Neural progenitor cell (in vitro differentiated cells): ENCODE data around the gene PRR33. TPM values are rescaled to one million over a fixed set of nuclear protein-coding genes. Genes with fewer than 3 reads are reported as not detected.

Experiments used
- DNase-seq: peaks from one replicate; pipeline ENCODE4 v3.0.0-alpha.2; 2016; ENCODE audit warnings: low spot score
- H2AFZ ChIP-seq: fragments of 200-600 bp; sonication (generic); replicated peaks from 2 replicates; pipeline ENCODE4 v1.6.1; 2016; ENCODE audit warnings: antibody characterized with exemption
- H3F3A ChIP-seq: fragments of 200-600 bp; sonication (generic); 2 replicates; pipeline ENCODE4 v1.6.1; 2016; ENCODE audit warnings: antibody characterized with exemption, low read depth
- H3K27ac ChIP-seq: fragments of 200-600 bp; sonication (generic); 2 replicates; pipeline ENCODE4 v1.5.1; 2016; ENCODE audit warnings: mild to moderate bottlenecking
- H3K27me3 ChIP-seq: fragments of 200-600 bp; sonication (generic); 2 replicates; pipeline ENCODE4 v1.6.1; 2016; ENCODE audit warnings: mild to moderate bottlenecking, moderate library complexity
- H3K36me3 ChIP-seq: fragments of 200-600 bp; sonication (generic); 2 replicates; pipeline ENCODE4 v1.5.1; 2016
- H3K4me1 ChIP-seq: fragments of 200-600 bp; sonication (generic); 2 replicates; pipeline ENCODE4 v1.6.1; 2016; ENCODE audit warnings: mixed run types
- H3K4me2 ChIP-seq: fragments of 200-600 bp; sonication (generic); 2 replicates; pipeline ENCODE4 v1.6.1; 2016
- H3K4me3 ChIP-seq: fragments of 200-600 bp; sonication (generic); 2 replicates; pipeline ENCODE4 v1.5.1; 2016
- H3K79me2 ChIP-seq: fragments of 200-600 bp; sonication (generic); 2 replicates; pipeline ENCODE4 v1.6.1; 2016; ENCODE audit warnings: low read depth
- H3K9ac ChIP-seq: fragments of 200-600 bp; sonication (generic); 2 replicates; pipeline ENCODE4 v1.6.1; 2016
- H3K9me3 ChIP-seq: fragments of 200-600 bp; sonication (generic); 2 replicates; pipeline ENCODE4 v1.5.1; 2016; ENCODE audit warnings: low read depth
- H4K20me1 ChIP-seq: fragments of 200-600 bp; sonication (generic); 2 replicates; pipeline ENCODE4 v1.6.1; 2016; ENCODE audit warnings: low read depth
- H3K27ac Mint-ChIP-seq: 3 replicates; pipeline ENCODE4 v1.8.0; 2021; ENCODE audit warnings: mixed read lengths
- H3K27me3 Mint-ChIP-seq: 2 replicates; pipeline ENCODE4 v1.8.0; 2022; ENCODE audit warnings: low read depth, mild to moderate bottlenecking, inconsistent platforms, moderate library complexity, mixed read lengths; ENCODE audit not compliant: insufficient read depth
- H3K36me3 Mint-ChIP-seq: 3 replicates; pipeline ENCODE4 v1.8.0; 2021; ENCODE audit warnings: mixed read lengths
- H3K4me1 Mint-ChIP-seq: 3 replicates; pipeline ENCODE4 v1.8.0; 2021; ENCODE audit warnings: mixed read lengths
- H3K4me3 Mint-ChIP-seq: 3 replicates; pipeline ENCODE4 v1.8.0; 2021; ENCODE audit warnings: mild to moderate bottlenecking, moderate library complexity, mixed read lengths
- H3K9me3 Mint-ChIP-seq: 3 replicates; pipeline ENCODE4 v1.8.0; 2020; ENCODE audit warnings: mixed read lengths
- CTCF ChIP-seq: fragments of 200-600 bp; sonication (generic); IDR thresholded peaks from 2 replicates; pipeline ENCODE4 v1.5.1; 2017; ENCODE audit warnings: antibody characterized with exemption, mild to moderate bottlenecking
- EZH2 ChIP-seq: fragments of 200-600 bp; sonication (generic); IDR thresholded peaks from 2 replicates; pipeline ENCODE4 v1.6.1; 2017; ENCODE audit warnings: antibody characterized with exemption, mild to moderate bottlenecking, moderate library complexity
- EZH2phosphoT487 ChIP-seq: fragments of 200-600 bp; sonication (generic); IDR thresholded peaks from 2 replicates; pipeline ENCODE4 v1.6.1; 2017; ENCODE audit warnings: antibody characterized with exemption
- total RNA-seq: library from RNA; depleted of rRNA; stranded (reverse); fragments of >200 nt; gene quantifications from 2 replicates; pipeline ENCODE4 v1.2.3, GENCODE V29; 2015; ENCODE audit warnings: low replicate concordance

The PRR33 gene
- total RNA-seq, 1 donor from 2014 or later = not detected

DNA sequence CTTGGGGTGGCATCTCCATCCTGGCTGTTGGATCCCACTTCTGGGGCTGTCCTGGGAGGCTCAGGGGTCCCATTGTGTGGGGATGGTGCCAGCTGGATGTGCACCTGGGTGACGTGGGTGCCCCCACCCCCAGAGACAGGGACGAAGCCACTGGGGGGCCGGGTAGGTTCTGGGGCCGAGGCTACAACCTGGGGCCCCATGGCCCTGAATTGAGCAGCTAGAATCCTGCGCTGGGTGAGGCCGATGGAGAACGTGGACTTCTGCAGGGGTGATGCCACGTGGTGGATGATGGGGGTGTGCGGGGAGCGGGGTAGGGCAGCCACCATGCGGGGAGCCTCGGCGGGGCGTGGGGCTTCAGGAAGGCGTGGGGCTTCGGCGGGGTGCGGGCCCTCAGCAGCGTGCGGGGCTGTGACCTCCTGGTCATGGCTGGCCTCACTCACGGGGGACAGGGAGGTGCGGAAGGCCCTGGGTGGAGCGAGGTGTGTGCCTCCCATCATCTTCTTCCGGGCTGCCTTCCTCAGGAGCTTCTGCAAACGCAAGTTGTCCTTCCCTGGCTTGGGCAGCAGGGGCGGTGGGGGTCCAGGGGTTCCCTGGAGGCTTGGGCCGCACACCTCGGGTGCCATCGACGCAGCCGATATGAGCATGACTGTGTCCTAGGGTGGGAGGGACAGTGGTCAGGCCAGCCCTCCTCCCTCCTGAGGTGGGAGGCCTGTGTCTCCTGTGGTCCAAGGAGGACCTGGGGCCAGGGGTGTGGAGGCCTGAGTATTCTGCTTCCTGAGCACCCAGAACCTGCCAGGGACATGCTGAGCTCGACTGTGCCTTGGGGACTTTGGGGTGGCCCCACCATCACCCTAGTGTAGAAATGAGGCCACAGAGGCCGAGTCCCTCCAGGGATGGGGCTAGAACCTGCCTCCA, 1.5 kb downstream of the PRR33 start:
- no peaks in the 10 kb centered on the region for H3K9me3 ChIP-seq
- H3F3A ChIP-seq = no peaks in the 10 kb centered on the region
- no peaks in the 10 kb centered on the region for H3K79me2 ChIP-seq
- Mint-ChIP-seq H3K4me3 (no peak overlapping the region), H3K9me3 (no peaks in the 10 kb centered on the region), H3K36me3 (no peaks in the 10 kb centered on the region), H3K27me3 (peaks cover 9% of the 10 kb centered on the region), H3K27ac (no peak overlapping the region), H3K4me1 (no peaks in the 10 kb centered on the region)
- no peak overlapping the region for H3K27ac ChIP-seq
- no peaks in the 10 kb centered on the region for H3K4me1 ChIP-seq
- TF ChIP-seq EZH2phosphoT487 (no peak), CTCF (no peak), EZH2 (no peak)
- DNase-seq = no peak
- no peak overlapping the region for H3K9ac ChIP-seq
- no peak overlapping the region for H2AFZ ChIP-seq
- no peak overlapping the region for H3K4me3 ChIP-seq
- no peaks in the 10 kb centered on the region for H4K20me1 ChIP-seq
- no peaks in the 10 kb centered on the region for H3K36me3 ChIP-seq
- H3K4me2 ChIP-seq = no peak overlapping the region
- H3K27me3 ChIP-seq = peaks cover 7% of the 10 kb centered on the region

GRCh38 chr11:1889224-1889930, 2.3 kb downstream of the PRR33 start:
- no peaks in the 10 kb centered on the region for H3K9me3 Mint-ChIP-seq
- no peak for TF ChIP-seq EZH2
- TF ChIP-seq CTCF = no peak
- no peak for TF ChIP-seq EZH2phosphoT487
- Histone ChIP-seq H3K4me1 (no peaks in the 10 kb centered on the region), H3K27me3 (peaks cover 7% of the 10 kb centered on the region), H4K20me1 (no peaks in the 10 kb centered on the region), H3K4me3 (no peak overlapping the region), H3K4me2 (no peak overlapping the region), H3F3A (no peaks in the 10 kb centered on the region), H3K27ac (no peak overlapping the region), H3K79me2 (no peaks in the 10 kb centered on the region), H3K9me3 (no peaks in the 10 kb centered on the region), H3K36me3 (no peaks in the 10 kb centered on the region), H2AFZ (no peak overlapping the region), H3K9ac (no peak overlapping the region)
- no peaks in the 10 kb centered on the region for H3K4me1 Mint-ChIP-seq
- H3K27ac Mint-ChIP-seq = no peak overlapping the region
- H3K36me3 Mint-ChIP-seq = no peaks in the 10 kb centered on the region
- peaks cover 5% of the 10 kb centered on the region for H3K27me3 Mint-ChIP-seq
- DNase-seq = no peak
- no peak overlapping the region for H3K4me3 Mint-ChIP-seq

DNA sequence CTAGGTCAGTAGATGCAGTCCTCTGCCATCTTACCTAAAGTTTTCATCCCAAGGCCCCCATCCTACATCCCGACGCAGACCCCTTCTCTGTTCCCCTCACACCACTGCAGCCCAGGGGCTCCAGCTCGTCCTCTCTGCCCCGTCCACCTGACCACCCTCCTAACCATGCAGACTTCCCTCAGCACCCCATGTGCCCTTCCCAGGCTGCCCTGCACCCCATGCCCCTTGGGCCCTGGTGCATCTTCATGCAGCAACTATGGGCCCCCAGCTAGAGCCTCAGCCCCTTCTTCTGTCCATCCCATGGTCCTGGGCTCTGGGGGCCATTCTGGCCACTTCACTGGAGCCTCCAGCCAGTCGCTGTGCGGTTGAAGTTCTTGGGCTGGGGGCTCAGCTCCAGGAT, 2.9 kb downstream of the PRR33 start:
- H3K36me3 Mint-ChIP-seq = no peaks in the 10 kb centered on the region
- DNase-seq = no peak

More for the DNA sequence above, 2.9 kb downstream of the PRR33 start:
- H3K27me3 Mint-ChIP-seq = peaks cover 5% of the 10 kb centered on the region
- Histone ChIP-seq H3K36me3 (no peaks in the 10 kb centered on the region), H3K4me2 (no peak overlapping the region), H4K20me1 (no peaks in the 10 kb centered on the region), H3K9ac (no peak overlapping the region), H3F3A (no peaks in the 10 kb centered on the region), H3K27me3 (peaks cover 7% of the 10 kb centered on the region), H3K9me3 (no peaks in the 10 kb centered on the region), H3K79me2 (no peaks in the 10 kb centered on the region), H3K27ac (no peak overlapping the region), H2AFZ (no peak overlapping the region), H3K4me1 (no peaks in the 10 kb centered on the region), H3K4me3 (no peak overlapping the region)
- H3K4me3 Mint-ChIP-seq = no peak overlapping the region
- H3K27ac Mint-ChIP-seq = peak overlapping the region; percentile 51
- no peaks in the 10 kb centered on the region for H3K4me1 Mint-ChIP-seq
- no peaks in the 10 kb centered on the region for H3K9me3 Mint-ChIP-seq
- TF ChIP-seq CTCF = no peak
- TF ChIP-seq EZH2 = no peak
- TF ChIP-seq EZH2phosphoT487 = no peak
